Activated CD8-positive, alpha-beta T cell treated with anti-CD3 and anti-CD28 coated beads for 36 hours (primary cell): ENCODE data around the gene CLDND2. TPM values are rescaled to one million over a fixed set of nuclear protein-coding genes. Genes with fewer than 3 reads are reported as not detected.

Experiments
- ATAC-seq: fragments of 200-7000 bp; cut with Tn5 transposase; one replicate; pipeline ENCODE4 v1.10.0; 2021; ENCODE audit warnings: mild to moderate bottlenecking, moderate library complexity
- CTCF ChIA-PET: fragments of 350-600 bp; sonication (Branson Sonifier 250); formaldehyde crosslinking; loops from one replicate; lab custom pipeline; 2021; ENCODE audit warnings: antibody characterized with exemption; lab: Charles Lee
- POLR2A ChIA-PET: fragments of 350-600 bp; sonication (Branson Sonifier 250); formaldehyde crosslinking; loops from one replicate; lab custom pipeline; 2021; ENCODE audit warnings: antibody characterized with exemption; lab: Charles Lee
- DNase-seq: peaks from one replicate; pipeline ENCODE4 v3.0.0-alpha.2; 2020
- H3K27ac Mint-ChIP-seq: one replicate; pipeline ENCODE4 v1.8.0; 2021; ENCODE audit warnings: mild to moderate bottlenecking, mixed read lengths
- H3K27me3 Mint-ChIP-seq: one replicate; pipeline ENCODE4 v1.8.0; 2021; ENCODE audit warnings: mixed read lengths
- H3K36me3 Mint-ChIP-seq: one replicate; pipeline ENCODE4 v1.8.0; 2021; ENCODE audit warnings: low read depth, mixed read lengths
- H3K4me1 Mint-ChIP-seq: one replicate; pipeline ENCODE4 v1.8.0; 2021; ENCODE audit warnings: low read depth, mixed read lengths
- H3K4me3 Mint-ChIP-seq: one replicate; pipeline ENCODE4 v1.8.0; 2021; ENCODE audit warnings: mild to moderate bottlenecking, moderate library complexity, mixed read lengths
- H3K9me3 Mint-ChIP-seq: one replicate; pipeline ENCODE4 v1.8.0; 2021; ENCODE audit warnings: mixed read lengths
- CTCF ChIP-seq: fragments of 200-600 bp; IDR thresholded peaks from one replicate; pipeline ENCODE4 v1.8.0; 2022; ENCODE audit warnings: antibody characterized with exemption, mild to moderate bottlenecking
- intact Hi-C: fragments of 100-400 bp; cut with micrococcal nuclease; formaldehyde crosslinking; loops from one replicate; pipeline ENCODE4 v1.10.0; 2022
- total RNA-seq, 2 experiments: library from RNA; stranded (reverse); gene quantifications; one replicate each; pipeline ENCODE4 v1.2.3, GENCODE V29; 2021

CLDND2 gene
- total RNA-seq, 2 experiments from 2014 or later = 5.0 to 5.4 TPM

DNA sequence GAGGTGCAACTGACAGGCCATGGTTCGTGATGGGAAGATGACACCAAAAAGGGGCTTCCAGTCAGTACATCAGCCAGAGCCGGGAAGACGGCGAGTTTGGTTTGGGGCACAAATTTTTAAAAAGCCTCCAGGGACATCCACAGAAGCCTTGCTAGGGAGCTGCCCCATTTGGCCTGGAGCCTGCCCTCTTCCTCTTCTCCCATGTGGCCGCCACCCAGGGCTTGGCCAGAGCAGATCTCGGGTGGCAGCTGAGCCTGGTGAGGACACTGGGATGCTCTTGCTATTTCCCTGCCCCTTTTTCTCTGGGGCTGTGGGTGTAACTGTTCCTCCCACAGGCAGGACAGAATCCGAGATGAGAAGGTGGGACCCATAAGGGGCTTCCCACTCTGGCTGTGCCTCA lies 10.9 kb downstream of the CLDND2 start:
- Mint-ChIP-seq H3K36me3 (peaks cover 29% of the 10 kb centered on the region), H3K4me1 (peaks cover 39% of the 10 kb centered on the region), H3K27ac (no peak overlapping the region), H3K9me3 (no peaks in the 10 kb centered on the region), H3K4me3 (no peak overlapping the region), H3K27me3 (no peaks in the 10 kb centered on the region)
- intact Hi-C loops = no loop called here
- TF ChIP-seq CTCF = no peak
- DNase-seq (no peak), ATAC-seq (no peak)
- POLR2A ChIA-PET = no interaction called here
- CTCF ChIA-PET = no interaction called here

GRCh38 chr19:51356159-51356801 lies 12.5 kb downstream of the CLDND2 start:
- CTCF ChIA-PET = interaction anchor here (0.7 to 1.7 kb wide), 4 partner anchors 15 to 158 kb away, joined by 3 read pairs; no protein-coding TSS in a partner anchor
- Mint-ChIP-seq H3K27me3 (no peaks in the 10 kb centered on the region), H3K4me3 (no peak overlapping the region), H3K4me1 (peaks cover 27% of the 10 kb centered on the region), H3K36me3 (peaks cover 42% of the 10 kb centered on the region), H3K9me3 (no peaks in the 10 kb centered on the region), H3K27ac (no peak overlapping the region)
- TF ChIP-seq CTCF = no peak
- ATAC-seq (no peak), DNase-seq (no peak)
- POLR2A ChIA-PET = no interaction called here
- intact Hi-C loops = no loop called here

DNA sequence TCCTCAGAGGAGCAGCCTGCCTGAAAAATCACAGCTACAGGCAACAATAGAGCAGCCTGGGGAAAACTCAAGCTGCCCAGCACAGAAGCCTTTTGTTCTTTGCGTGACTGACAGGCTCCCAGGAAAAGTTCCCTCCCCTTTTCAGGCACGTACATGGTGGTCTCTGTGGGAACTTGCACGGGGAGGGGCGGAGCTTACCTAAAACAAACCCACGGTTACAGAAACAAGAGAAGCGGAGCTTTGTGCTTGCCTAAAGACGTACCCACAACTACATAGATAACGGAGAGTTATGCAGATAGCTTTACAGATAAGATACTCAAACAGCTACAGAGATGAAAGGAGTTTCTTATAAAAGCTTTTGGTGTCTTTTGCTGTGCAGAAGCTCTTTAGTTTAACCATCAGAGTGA lies 14.1 kb downstream of the CLDND2 start:
- intact Hi-C loops = no loop called here
- H3K4me1 Mint-ChIP-seq = peaks cover 23% of the 10 kb centered on the region
- H3K27me3 Mint-ChIP-seq = no peaks in the 10 kb centered on the region
- no peaks in the 10 kb centered on the region for H3K9me3 Mint-ChIP-seq
- ChIA-PET CTCF (interaction anchor here (0.8 to 1.4 kb wide), 2 partner anchors 11 to 15 kb away, joined by 3 to 8 read pairs; no protein-coding TSS in a partner anchor), POLR2A (interaction anchor here (0.8 to 1.3 kb wide), 6 partner anchors 8 to 18 kb away, joined by 3 to 4 read pairs (median 4); partner anchors contain the start of genes CLDND2 and NKG7)
- H3K4me3 Mint-ChIP-seq = peak overlapping the region; percentile 16
- no peak for TF ChIP-seq CTCF
- ATAC-seq (peak; percentile 85), DNase-seq (peak; percentile 69)
- peaks cover 46% of the 10 kb centered on the region for H3K36me3 Mint-ChIP-seq
- H3K27ac Mint-ChIP-seq = peak overlapping the region; percentile 71

- Mint-ChIP-seq H3K9me3 (no peaks in the 10 kb centered on the region), H3K4me3 (no peak overlapping the region), H3K36me3 (peaks cover 43% of the 10 kb centered on the region), H3K27ac (peak overlapping the region; percentile 25), H3K27me3 (no peaks in the 10 kb centered on the region), H3K4me1 (peaks cover 18% of the 10 kb centered on the region)
- CTCF ChIA-PET = interaction anchor here (0.8 to 1.4 kb wide), 2 partner anchors 12 to 14 kb away, joined by 3 to 8 read pairs; no protein-coding TSS in a partner anchor
- POLR2A ChIA-PET = interaction anchor here (0.8 to 1.3 kb wide), 6 partner anchors 9 to 18 kb away, joined by 3 to 4 read pairs (median 4); partner anchors contain the start of genes CLDND2 and NKG7
- ATAC-seq (no peak), DNase-seq (no peak)
- intact Hi-C loops = no loop called here
- TF ChIP-seq CTCF = no peak
These were observed 14.6 kb downstream of the CLDND2 start for GRCh38 chr19:51354103-51354741.

DNA sequence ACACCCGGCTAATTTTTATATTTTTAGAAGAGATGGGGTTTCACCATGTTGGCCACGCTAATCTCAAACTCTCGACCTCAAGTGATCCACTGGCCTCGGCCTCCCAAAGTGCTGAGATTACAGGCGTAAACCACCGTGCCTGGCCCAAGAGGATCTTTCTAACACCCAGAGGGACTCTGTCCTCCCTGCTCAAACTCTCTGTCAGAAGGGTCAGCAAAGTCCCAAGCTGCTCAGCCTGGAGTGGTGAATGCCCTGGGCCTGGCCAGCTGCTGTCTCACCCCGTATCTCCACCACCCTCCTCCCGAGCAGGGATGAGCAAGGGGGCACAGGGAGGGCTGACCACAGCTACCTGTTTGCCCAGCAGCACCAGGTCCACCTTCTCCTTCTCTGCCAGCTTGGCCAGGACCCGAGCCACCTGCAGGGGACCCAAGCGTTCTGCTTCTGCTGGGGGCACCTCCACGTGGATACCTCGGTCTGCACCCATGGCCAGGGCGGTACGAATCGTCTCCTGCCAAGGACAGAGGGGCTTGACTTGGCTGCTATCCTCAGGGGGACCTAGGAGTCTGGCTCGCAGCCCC lies 15.9 kb downstream of the CLDND2 start:
- Mint-ChIP-seq H3K27me3 (no peaks in the 10 kb centered on the region), H3K4me3 (no peak overlapping the region), H3K36me3 (peaks cover 42% of the 10 kb centered on the region), H3K27ac (no peak overlapping the region), H3K9me3 (no peaks in the 10 kb centered on the region), H3K4me1 (peaks cover 17% of the 10 kb centered on the region)
- ATAC-seq = no peak
- no peak for TF ChIP-seq CTCF
- CTCF ChIA-PET = no interaction called here
- POLR2A ChIA-PET = no interaction called here
- DNase-seq = no peak
- intact Hi-C loops = no loop called here
